Adipocyte (in vitro differentiated cells): ENCODE measurements around the gene DCST2.

Source experiments
- DNase-seq: peaks from one replicate; pipeline ENCODE4 v3.0.0-alpha.2; 2015; ENCODE audit warnings: low read depth
- H3K27me3 ChIP-seq: replicated peaks from 2 replicates; pipeline ENCODE4 v1.7.0; 2013; ENCODE audit warnings: mild to moderate bottlenecking, low read length, moderate library complexity; ENCODE audit not compliant: control insufficient read depth, insufficient read depth
- H3K36me3 ChIP-seq: 2 replicates; pipeline ENCODE4 v1.7.0; 2013; ENCODE audit warnings: low read length, mild to moderate bottlenecking, moderate library complexity; ENCODE audit not compliant: control insufficient read depth, insufficient read depth, severe bottlenecking
- H3K4me1 ChIP-seq: 2 replicates; pipeline ENCODE4 v1.7.0; 2013; ENCODE audit warnings: mild to moderate bottlenecking, low read length, moderate library complexity; ENCODE audit not compliant: control insufficient read depth, insufficient read depth
- H3K4me3 ChIP-seq: 2 replicates; pipeline ENCODE4 v1.7.0; 2013; ENCODE audit warnings: mild to moderate bottlenecking, low read length, moderate library complexity
- H3K9ac ChIP-seq: 2 replicates; pipeline ENCODE4 v1.7.0; 2013; ENCODE audit warnings: mild to moderate bottlenecking, low read length, moderate library complexity
- H3K9me3 ChIP-seq: 2 replicates; pipeline ENCODE4 v1.7.0; 2013; ENCODE audit warnings: mild to moderate bottlenecking, low read length, moderate library complexity; ENCODE audit not compliant: control insufficient read depth

DCST2 gene

DNA sequence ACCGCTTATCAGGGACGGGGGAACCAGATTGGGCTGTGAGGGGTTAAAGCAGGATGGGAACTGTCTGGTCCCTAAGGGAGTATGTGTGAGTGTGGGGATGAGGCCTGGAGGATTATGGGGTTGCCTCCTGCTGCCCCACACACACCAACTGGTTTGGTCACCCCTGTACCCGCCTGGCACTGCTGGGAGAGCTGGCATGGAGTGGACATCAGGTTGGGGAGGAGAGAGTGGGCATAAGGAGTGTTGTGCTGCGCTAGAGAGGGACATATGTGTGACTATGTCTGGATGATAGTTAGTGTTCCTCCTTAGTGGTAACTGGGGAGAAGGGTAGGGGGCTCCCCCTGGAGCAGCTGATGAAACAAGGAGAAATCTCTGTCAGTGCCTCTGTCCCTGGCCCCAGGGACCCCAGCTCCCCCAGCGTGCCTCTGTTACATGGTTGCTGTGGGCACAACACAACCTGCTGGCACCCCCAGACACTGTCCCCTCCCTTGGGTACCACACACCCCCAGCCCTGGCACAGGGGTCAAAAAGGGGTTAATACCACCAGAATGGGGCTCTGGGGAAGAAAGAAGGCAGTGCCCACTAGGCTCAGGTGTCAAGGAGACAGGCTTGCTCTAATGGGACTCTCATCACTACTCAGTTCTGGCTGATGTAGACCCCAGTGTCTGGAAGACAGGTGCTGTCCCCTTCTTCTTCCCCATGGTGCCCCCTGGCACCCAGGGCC is 29.1 kb downstream of the DCST2 start:
- no peaks in the 10 kb centered on the region for H3K9me3 ChIP-seq
- H3K4me3 ChIP-seq = peak overlapping the region; percentile 100
- H3K36me3 ChIP-seq = no peaks in the 10 kb centered on the region
- H3K4me1 ChIP-seq = peaks cover 55% of the 10 kb centered on the region
- DNase-seq = peak; percentile 45
- no peaks in the 10 kb centered on the region for H3K27me3 ChIP-seq
- peak overlapping the region; percentile 100 for H3K9ac ChIP-seq

DNA sequence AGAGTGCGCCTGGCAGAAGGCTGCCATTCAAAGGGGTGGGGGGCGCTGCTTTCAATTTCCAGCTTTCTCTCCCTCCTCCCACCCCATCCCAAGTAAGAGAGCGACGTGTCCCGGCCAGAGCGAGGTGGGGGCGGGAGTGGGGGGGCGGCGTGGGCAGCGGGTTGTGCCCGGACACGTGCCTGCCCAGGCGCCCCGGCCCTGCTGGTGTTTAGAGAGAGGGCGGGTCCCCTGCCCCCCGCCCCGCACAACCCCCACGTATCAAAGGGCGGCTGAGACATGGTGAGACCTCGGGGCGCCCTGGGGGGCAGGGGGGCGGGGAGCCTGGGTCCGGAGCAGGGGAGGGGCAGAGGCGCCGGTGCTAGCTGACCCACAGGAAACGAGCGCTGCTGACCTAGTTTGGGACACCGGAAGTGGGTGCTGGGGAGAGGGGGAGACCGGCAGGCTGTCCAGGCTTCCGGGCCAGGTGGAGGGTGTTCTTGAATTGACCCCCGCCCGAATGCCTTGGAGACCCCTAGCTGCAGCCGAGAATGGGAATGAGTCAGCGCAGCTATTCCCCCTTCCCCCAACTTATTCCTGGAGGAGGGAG is 29.7 kb downstream of the DCST2 start:
- Histone ChIP-seq H3K9me3 (no peaks in the 10 kb centered on the region), H3K9ac (peak overlapping the region; percentile 100), H3K36me3 (no peaks in the 10 kb centered on the region), H3K4me1 (peaks cover 59% of the 10 kb centered on the region), H3K4me3 (peak overlapping the region; percentile 100), H3K27me3 (no peaks in the 10 kb centered on the region)
- peak; percentile 73 for DNase-seq

DNA sequence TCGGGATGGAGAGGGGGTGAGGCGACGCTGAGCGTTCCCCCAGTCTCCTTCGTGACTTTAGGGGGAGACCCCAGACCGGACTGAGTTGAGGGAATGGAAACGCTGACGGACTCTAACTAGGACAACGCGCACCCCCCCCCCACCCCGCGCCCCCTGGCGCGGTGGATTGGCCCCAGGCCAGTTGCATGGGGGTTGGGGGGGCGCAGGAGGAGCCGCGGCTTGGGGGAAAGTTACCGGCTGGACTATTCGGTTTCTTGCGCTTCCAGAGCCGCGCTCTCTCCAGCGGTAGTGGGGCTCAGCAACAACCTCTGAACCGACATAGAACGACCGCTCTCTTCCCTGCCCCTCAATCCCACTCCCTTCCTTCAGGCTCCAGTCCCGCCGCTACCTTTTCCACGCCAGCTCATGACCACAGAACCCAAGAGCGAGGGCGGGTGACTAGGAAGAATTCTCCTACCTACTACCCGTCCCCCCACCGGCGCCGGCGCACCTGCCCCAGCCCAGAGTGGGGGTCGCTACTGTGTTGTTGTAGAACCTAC is 30.3 kb downstream of the DCST2 start:
- Histone ChIP-seq H3K4me3 (peak overlapping the region; percentile 100), H3K9me3 (no peaks in the 10 kb centered on the region), H3K4me1 (peaks cover 60% of the 10 kb centered on the region), H3K36me3 (no peaks in the 10 kb centered on the region), H3K27me3 (no peaks in the 10 kb centered on the region), H3K9ac (peak overlapping the region; percentile 100)
- DNase-seq = peak; percentile 58

DNA sequence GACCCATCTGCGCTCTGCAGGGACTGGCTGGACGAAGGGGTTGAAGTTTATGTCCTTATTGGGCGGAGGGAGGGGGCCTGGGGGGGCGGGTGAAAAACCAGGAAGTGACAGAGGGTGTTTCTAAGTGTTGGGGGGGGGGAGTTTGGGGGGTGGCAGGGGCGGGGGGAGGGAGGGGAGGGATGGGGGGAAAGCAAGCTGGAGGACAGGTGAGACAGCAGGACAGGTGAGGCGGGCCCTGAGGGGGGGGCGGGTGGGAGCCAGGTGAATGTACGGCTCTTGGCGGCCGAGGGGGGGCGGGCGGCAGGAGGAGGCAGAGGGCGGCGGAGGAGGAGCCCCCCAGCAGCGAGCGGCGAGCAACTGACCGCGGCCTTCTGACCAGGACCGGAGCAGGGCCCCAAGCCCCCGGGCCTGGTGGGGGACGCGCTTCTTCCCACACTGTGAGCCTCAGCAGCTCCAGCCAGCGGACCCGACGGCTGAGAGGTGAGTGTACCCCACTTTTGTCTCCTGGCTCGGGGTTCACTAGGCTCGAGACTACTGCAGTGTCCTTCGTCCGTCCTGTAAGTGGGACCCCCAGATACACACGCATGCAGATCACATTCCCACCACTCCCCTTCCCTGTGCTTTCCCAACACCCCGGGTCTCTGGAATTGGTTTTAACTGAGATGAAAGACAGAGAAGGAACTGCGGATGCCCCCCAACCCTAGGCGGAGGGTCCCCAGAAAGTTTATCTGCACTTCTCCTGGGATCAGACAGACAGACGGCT is 30.9 kb downstream of the DCST2 start, which contains the start of gene ZBTB7B:
Gene ZBTB7B, plus strand, starts transcription at position 339 of the 763 bp plus-strand sequence. CDS start 11,859 bp downstream, outside the sequence.
- Histone ChIP-seq H3K27me3 (no peaks in the 10 kb centered on the region), H3K36me3 (no peaks in the 10 kb centered on the region), H3K4me3 (peak within 1 kb of the TSS; percentile 100), H3K9me3 (no peaks in the 10 kb centered on the region), H3K9ac (peak within 1 kb of the TSS; percentile 100), H3K4me1 (peaks cover 53% of the 10 kb centered on the region)
- peak; percentile 59 for DNase-seq

DNA sequence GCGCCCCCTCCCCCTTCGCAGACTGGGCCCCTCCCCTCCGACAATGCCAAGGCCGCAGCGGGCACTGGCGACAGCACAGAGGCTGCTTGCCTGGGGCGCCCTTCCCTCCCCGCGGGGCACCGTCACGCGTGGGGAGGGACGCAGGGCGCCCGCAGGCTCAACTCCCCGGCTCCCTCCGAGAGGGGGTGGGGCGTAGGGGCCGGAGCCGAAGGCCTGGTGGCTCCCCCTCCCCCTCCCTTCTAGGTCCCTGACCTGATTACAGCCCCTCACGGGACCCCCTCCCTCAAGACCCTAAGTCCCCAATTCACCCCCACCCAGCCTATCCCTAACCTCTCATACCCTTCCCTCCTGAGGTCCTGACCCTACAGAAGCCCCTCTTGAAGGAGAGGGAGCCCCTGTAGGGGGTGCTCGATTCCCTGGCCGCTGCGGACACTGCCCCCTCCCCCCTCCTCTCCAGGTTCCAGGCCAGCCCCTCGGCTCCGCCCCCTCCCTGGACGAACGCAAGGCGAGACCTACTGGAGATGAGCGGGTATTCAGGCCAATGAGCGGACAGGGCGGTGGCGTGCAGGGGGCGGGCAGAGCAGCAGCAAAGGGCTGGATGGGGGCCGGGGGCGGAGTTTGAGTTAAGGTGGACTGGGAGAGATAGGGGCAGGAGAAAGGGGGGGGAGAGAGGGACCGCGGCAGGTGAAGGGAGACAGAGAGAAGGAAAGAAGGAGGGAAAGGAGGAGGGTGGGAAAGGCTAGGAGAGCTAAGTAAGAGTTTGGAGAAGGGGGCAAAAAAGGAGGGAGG is 31.7 kb downstream of the DCST2 start:
- H3K36me3 ChIP-seq = no peaks in the 10 kb centered on the region
- no peaks in the 10 kb centered on the region for H3K27me3 ChIP-seq
- peak; percentile 100 for DNase-seq
- H3K9me3 ChIP-seq = no peaks in the 10 kb centered on the region
- H3K9ac ChIP-seq = peak overlapping the region; percentile 90
- peaks cover 50% of the 10 kb centered on the region for H3K4me1 ChIP-seq
- H3K4me3 ChIP-seq = peak overlapping the region; percentile 88

DNA sequence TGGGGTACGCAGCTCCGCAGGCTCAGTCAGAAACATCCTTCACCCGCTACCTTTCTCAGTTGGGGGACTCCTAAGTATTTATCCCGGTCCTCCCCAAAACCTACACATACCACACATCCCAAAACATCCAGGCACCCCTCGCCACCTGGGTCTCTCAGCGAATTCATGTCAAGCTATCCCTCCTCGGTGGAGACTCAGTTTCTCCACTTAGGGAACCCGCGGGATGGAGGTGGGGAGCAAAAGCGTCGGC is 32.2 kb downstream of the DCST2 start:
- H3K4me1 ChIP-seq = peaks cover 45% of the 10 kb centered on the region
- no peaks in the 10 kb centered on the region for H3K9me3 ChIP-seq
- H3K36me3 ChIP-seq = no peaks in the 10 kb centered on the region
- H3K9ac ChIP-seq = peak overlapping the region; percentile 90
- H3K27me3 ChIP-seq = no peaks in the 10 kb centered on the region
- no peak for DNase-seq
- peak overlapping the region; percentile 88 for H3K4me3 ChIP-seq

DNA sequence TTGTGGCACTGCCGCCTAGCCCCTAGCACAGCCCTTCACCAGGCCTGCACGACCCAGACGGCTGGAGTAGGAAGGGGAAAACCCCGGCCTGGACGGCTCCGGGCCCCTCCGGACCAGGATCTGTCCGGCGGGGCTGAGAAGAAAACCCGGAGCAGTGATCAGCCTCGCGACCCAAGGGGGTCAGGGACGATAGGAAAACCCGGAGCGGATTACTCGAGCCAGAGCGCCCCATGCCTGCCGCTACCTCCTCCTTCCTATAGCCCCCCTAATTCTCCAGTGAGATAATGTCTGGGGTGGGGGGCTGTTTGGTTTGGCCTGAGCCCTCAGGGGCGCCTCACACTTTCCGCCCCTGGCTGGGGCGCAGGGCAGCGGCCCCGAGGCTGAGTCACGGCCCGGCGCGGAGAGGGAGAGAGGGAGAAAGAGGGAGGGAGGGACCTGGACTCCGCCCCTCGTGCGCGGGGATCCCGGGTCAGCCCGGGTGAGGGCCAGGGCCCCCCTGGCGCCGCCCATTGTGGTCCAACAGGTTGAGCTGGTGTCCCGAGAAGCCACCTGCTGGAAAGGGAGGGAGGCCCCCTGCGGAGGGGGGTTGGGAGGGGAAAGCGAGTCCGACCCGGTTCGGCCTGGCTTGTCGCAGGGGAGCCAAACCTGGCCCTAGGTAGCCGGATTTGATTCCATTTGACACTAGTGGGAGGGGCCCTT is 32.7 kb downstream of the DCST2 start:
- peak overlapping the region; percentile 88 for H3K4me3 ChIP-seq
- no peaks in the 10 kb centered on the region for H3K36me3 ChIP-seq
- no peaks in the 10 kb centered on the region for H3K27me3 ChIP-seq
- H3K9ac ChIP-seq = peak overlapping the region; percentile 90
- no peaks in the 10 kb centered on the region for H3K9me3 ChIP-seq
- H3K4me1 ChIP-seq = peaks cover 42% of the 10 kb centered on the region
- peak; percentile 92 for DNase-seq

DNA sequence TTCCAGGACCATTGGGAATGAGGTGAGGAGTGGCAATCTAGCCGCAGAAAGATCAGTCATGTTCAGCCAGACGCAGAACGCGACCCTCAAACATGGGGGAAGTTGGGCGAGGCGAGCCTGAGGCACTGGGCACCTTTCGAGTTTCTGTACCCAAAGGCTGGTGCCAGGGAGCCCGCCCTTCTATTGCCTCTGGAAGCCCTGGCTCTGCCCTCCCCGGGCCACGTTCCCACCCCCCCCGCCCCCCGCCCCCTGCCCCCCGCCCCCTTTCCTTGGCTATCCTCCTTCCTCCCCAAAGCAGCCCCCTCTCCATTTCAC is 33.2 kb downstream of the DCST2 start:
- Histone ChIP-seq H3K4me1 (peaks cover 38% of the 10 kb centered on the region), H3K9me3 (no peaks in the 10 kb centered on the region), H3K9ac (peak overlapping the region; percentile 90), H3K27me3 (no peaks in the 10 kb centered on the region), H3K4me3 (peak overlapping the region; percentile 88), H3K36me3 (no peaks in the 10 kb centered on the region)
- DNase-seq = no peak

DNA sequence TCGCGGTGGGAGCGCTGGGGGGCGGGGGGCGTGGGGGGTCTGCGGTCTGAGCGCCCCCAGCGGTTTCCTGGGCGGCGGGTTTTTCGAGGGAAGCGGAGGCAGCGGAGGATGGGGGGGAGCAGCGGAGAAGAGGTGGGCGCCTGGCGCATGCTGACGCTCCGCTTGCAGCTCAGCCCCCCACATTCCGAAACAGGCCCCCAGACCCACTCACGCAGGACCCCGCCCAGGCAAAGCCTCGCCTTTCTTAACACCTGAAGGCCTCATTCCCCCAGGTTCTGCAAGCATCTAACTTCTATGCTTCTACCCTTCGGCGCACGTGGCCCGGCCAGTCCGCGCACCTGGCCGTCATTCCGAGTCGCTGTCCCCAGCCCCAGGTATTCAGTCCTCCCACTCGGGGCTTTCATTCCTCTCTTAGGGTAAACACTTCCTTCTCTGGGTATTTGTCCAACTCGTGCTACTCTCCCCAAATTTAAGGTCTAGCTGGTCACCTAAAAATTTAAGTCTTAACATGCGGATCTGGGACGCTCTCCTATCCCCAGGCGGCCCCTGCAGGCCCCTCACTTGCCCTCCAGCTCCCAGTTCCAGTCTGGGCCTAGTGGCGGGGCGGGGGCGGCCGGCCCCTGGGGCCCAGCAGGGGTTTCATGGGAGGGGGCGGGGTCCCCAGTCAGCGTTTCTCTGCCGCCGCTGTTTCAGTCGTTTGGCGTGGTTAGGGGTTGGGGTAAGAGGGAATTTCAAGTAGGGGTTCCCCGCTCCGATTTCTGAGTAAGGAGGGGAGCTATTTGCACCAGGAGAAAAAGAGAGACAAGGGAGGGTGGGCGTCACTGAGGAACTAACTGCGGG is 33.8 kb downstream of the DCST2 start:
- no peaks in the 10 kb centered on the region for H3K27me3 ChIP-seq
- DNase-seq = peak; percentile 49
- peak overlapping the region; percentile 77 for H3K4me3 ChIP-seq
- peaks cover 34% of the 10 kb centered on the region for H3K4me1 ChIP-seq
- H3K9me3 ChIP-seq = no peaks in the 10 kb centered on the region
- H3K36me3 ChIP-seq = no peaks in the 10 kb centered on the region
- H3K9ac ChIP-seq = peak overlapping the region; percentile 90
